GM12878 (cell line): Measurements from ENCODE around the gene IER3. TPM values are rescaled to one million over a fixed set of nuclear protein-coding genes. Genes with fewer than 3 reads are reported as not detected.

Source experiments
- BCL11A ChIP-seq: IDR thresholded peaks from 2 replicates; pipeline ENCODE4 v1.6.1; 2011; ENCODE audit warnings: low read depth, low read length
- CREB1 ChIP-seq: IDR thresholded peaks from 2 replicates; pipeline ENCODE4 v1.6.1; 2012; ENCODE audit warnings: low read depth, mild to moderate bottlenecking, inconsistent platforms
- DPF2 ChIP-seq: fragments of 450-650 bp; IDR thresholded peaks from 2 replicates; pipeline ENCODE4 v1.6.1; 2017; ENCODE audit warnings: mild to moderate bottlenecking
- EED ChIP-seq: sonication (generic); IDR thresholded peaks from 2 replicates; pipeline ENCODE4 v1.6.1; 2016; ENCODE audit warnings: antibody characterized with exemption, low read depth
- EP300 ChIP-seq, 2 experiments: fragments of 150-350 bp in 1 of 2; IDR thresholded peaks; 2 replicates each; pipeline ENCODE4 v1.6.1; 2011 to 2012; ENCODE audit warnings: low read depth in 2 of 2, low read length in 2 of 2, borderline replicate concordance in 1 of 2, improper control_type of control experiment in 1 of 2, inconsistent platforms in 1 of 2; ENCODE audit not compliant: control insufficient read depth in 1 of 2
- ESRRA ChIP-seq: IDR thresholded peaks from 2 replicates; pipeline ENCODE4 v1.6.1; 2012; ENCODE audit warnings: mild to moderate bottlenecking, low read length, improper control_type of control experiment
- ETV6 ChIP-seq, 2 experiments: fragments of 450-650 bp in 1 of 2; IDR thresholded peaks in 1 of 2; conservative IDR thresholded peaks in 1 of 2; 2 replicates each; pipeline ENCODE4 v1.6.1; 2014; ENCODE audit warnings: antibody characterized with exemption in 1 of 2, borderline replicate concordance in 1 of 2, low read depth in 1 of 2, mild to moderate bottlenecking in 1 of 2, moderate library complexity in 1 of 2
- GABPA ChIP-seq: IDR thresholded peaks from 2 replicates; pipeline ENCODE4 v1.6.1; 2014; ENCODE audit warnings: antibody characterized with exemption, low read depth, mild to moderate bottlenecking, inconsistent platforms
- IKZF1 ChIP-seq: fragments of 450-650 bp; conservative IDR thresholded peaks from 2 replicates; pipeline ENCODE4 v1.6.1; 2017; ENCODE audit warnings: antibody characterized with exemption, mild to moderate bottlenecking
- IRF4 ChIP-seq: IDR thresholded peaks from 2 replicates; pipeline ENCODE4 v1.6.1; 2011; ENCODE audit warnings: low read depth, low read length
- JUNB ChIP-seq: IDR thresholded peaks from 2 replicates; pipeline ENCODE4 v1.6.1; 2016; ENCODE audit warnings: antibody characterized with exemption, mild to moderate bottlenecking
- JUND ChIP-seq: IDR thresholded peaks from 2 replicates; pipeline ENCODE4 v1.6.1; 2012; ENCODE audit warnings: low read depth, mild to moderate bottlenecking, low read length, improper control_type of control experiment, moderate library complexity
- NBN ChIP-seq: fragments of 450-650 bp; IDR thresholded peaks from 2 replicates; pipeline ENCODE4 v1.6.1; 2016
- NFIC ChIP-seq: IDR thresholded peaks from 2 replicates; pipeline ENCODE4 v1.6.1; 2012; ENCODE audit warnings: low read depth, mild to moderate bottlenecking, inconsistent platforms, low read length, moderate library complexity
- PAX5 ChIP-seq: IDR thresholded peaks from 2 replicates; pipeline ENCODE4 v1.6.1; 2011; ENCODE audit warnings: low read depth, low read length, borderline replicate concordance
- RAD51 ChIP-seq: fragments of 450-650 bp; IDR thresholded peaks from 2 replicates; pipeline ENCODE4 v1.6.1; 2016; ENCODE audit warnings: moderate library complexity, mild to moderate bottlenecking, inconsistent platforms
- RFX5 ChIP-seq: IDR thresholded peaks from 2 replicates; pipeline ENCODE4 v1.6.1; 2011; ENCODE audit warnings: low read depth, low read length, improper control_type of control experiment
- RUNX3 ChIP-seq: IDR thresholded peaks from 2 replicates; pipeline ENCODE4 v1.6.1; 2012; ENCODE audit warnings: low read length, inconsistent platforms
- SIN3A ChIP-seq: IDR thresholded peaks from 2 replicates; pipeline ENCODE4 v1.6.1; 2012; ENCODE audit warnings: low read depth, low read length, improper control_type of control experiment
- SPI1 ChIP-seq: IDR thresholded peaks from 2 replicates; pipeline ENCODE4 v1.6.1; 2011; ENCODE audit warnings: low read depth, mild to moderate bottlenecking, low read length, moderate library complexity, borderline replicate concordance; ENCODE audit not compliant: insufficient read depth
- TCF7 ChIP-seq: IDR thresholded peaks from 2 replicates; pipeline ENCODE4 v1.6.1; 2014; ENCODE audit warnings: antibody characterized with exemption, borderline replicate concordance
- ZNF207 ChIP-seq: fragments of 450-650 bp; IDR thresholded peaks from 2 replicates; pipeline ENCODE4 v1.6.1; 2014; ENCODE audit warnings: antibody characterized with exemption, mild to moderate bottlenecking, borderline replicate concordance
- polyA plus RNA-seq, 11 experiments: library from polyadenylated mRNA; depleted of rRNA in 4 of 11; unstranded in 6 of 11; stranded (reverse) in 5 of 11; fragments of >200 nt; fragmentation: Nextera tagmentation in 4 of 11; fragmentation: Illumina TruSeq in 1 of 11; extraction: Ambion mirVana in 4 of 11; extraction: Trizol in 1 of 11; gene quantifications; 1 replicate in 1 of 11; 2 replicates in 10 of 11; pipeline versions ENCODE4 v1.2.1 to v1.2.3, GENCODE V29; 2011 to 2016; ENCODE audit warnings: inconsistent platforms in 2 of 11, missing spikeins in 2 of 11, low read depth in 1 of 11
- total RNA-seq, 4 experiments: library from RNA; depleted of rRNA in 3 of 4; stranded (reverse); fragments of >200 nt in 3 of 4; fragmentation: Illumina TruSeq in 1 of 4; extraction: Trizol in 1 of 4; gene quantifications; 2 replicates each; pipeline versions ENCODE4 v1.2.1 to v1.2.3, GENCODE V29; 2013 to 2021
- TF ChIP-seq, protein P1 (sequence below): fragments of 450-650 bp; IDR thresholded peaks from 2 replicates; pipeline ENCODE4 v1.6.1; 2014; ENCODE audit warnings: mild to moderate bottlenecking
- TF ChIP-seq, protein P2 (sequence below): fragments of 450-650 bp; IDR thresholded peaks from 2 replicates; pipeline ENCODE4 v1.6.1; 2017; ENCODE audit warnings: mild to moderate bottlenecking
- TF ChIP-seq, protein P3 (sequence below): IDR thresholded peaks from 2 replicates; pipeline ENCODE4 v1.6.1; 2012; ENCODE audit warnings: low read length, inconsistent platforms
- TF ChIP-seq, protein P4 (sequence below): fragments of 450-650 bp; IDR thresholded peaks from 2 replicates; pipeline ENCODE4 v1.6.1; 2017; ENCODE audit warnings: low read depth, mild to moderate bottlenecking, moderate library complexity

Gene IER3
- total and polyA plus RNA-seq, 10 of the 15 experiments (the other 5 are each of a cell fraction or from before 2014, with no cell fraction given): 1.9 to 100 (median 32.3) TPM

DNA sequence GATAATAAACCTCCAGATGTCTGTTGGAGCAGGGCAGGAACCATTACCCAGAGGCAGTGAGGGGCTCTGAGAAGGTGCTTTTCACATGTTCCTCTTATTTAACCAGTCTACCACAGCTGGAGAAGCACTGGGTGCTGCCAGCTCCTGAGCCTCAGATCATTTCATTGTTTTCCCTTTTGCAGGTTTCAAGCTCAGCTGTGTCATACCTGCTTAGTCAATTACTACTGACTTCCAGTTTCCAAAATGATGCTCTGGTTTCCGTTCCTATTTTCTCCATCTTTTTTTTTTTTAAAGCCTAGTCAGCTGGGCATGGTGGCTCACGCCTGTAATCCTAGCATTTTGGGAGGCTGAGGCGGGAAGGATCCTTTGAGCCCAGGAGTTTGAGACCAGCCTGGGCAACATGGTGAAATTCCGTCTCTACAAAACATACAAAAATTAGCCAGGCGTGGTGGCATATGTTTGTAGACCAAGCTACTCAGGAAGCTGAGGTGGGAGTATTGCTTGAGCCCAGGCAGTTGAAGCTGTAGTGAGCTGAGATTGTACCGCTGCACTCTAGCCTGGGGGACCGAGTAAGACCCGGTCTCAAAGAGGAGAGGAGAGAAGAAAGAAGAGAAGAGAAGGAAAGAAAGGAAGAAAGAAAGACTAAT lies 8.6 kb downstream of the IER3 start (continued):
- TF ChIP-seq, protein P1, sequence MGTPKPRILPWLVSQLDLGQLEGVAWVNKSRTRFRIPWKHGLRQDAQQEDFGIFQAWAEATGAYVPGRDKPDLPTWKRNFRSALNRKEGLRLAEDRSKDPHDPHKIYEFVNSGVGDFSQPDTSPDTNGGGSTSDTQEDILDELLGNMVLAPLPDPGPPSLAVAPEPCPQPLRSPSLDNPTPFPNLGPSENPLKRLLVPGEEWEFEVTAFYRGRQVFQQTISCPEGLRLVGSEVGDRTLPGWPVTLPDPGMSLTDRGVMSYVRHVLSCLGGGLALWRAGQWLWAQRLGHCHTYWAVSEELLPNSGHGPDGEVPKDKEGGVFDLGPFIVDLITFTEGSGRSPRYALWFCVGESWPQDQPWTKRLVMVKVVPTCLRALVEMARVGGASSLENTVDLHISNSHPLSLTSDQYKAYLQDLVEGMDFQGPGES: no peak
- 0 out of 2 replicates have a peak, but pooled peaks have one; percentile 27 for TF ChIP-seq IRF4
- TF ChIP-seq SIN3A: no peak
- peak in 1 of 2 experiments; percentile 27; a peak in 1 of 4 replicates for TF ChIP-seq EP300 (IDR thresholded peaks at IDR 0.05; ENCODE audit: borderline replicate concordance in 1 of 2, control insufficient read depth in 1 of 2, low read depth in 2 of 2, low read length in 2 of 2)
- TF ChIP-seq RUNX3: peak; percentile 54
- TF ChIP-seq CREB1: 0 out of 2 replicates have a peak, but pooled peaks have one; percentile 30
- TF ChIP-seq JUNB: peak; percentile 66
- 0 out of 2 replicates have a peak, but pooled peaks have one; percentile 21 for TF ChIP-seq BCL11A
- TF ChIP-seq IKZF1: peak; percentile 79
- TF ChIP-seq SPI1: peak; percentile 79
- no peak for TF ChIP-seq JUND
- 0 out of 2 replicates have a peak, but pooled peaks have one; percentile 28 for TF ChIP-seq TCF7
- TF ChIP-seq, protein P2, sequence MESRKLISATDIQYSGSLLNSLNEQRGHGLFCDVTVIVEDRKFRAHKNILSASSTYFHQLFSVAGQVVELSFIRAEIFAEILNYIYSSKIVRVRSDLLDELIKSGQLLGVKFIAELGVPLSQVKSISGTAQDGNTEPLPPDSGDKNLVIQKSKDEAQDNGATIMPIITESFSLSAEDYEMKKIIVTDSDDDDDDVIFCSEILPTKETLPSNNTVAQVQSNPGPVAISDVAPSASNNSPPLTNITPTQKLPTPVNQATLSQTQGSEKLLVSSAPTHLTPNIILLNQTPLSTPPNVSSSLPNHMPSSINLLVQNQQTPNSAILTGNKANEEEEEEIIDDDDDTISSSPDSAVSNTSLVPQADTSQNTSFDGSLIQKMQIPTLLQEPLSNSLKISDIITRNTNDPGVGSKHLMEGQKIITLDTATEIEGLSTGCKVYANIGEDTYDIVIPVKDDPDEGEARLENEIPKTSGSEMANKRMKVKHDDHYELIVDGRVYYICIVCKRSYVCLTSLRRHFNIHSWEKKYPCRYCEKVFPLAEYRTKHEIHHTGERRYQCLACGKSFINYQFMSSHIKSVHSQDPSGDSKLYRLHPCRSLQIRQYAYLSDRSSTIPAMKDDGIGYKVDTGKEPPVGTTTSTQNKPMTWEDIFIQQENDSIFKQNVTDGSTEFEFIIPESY: no peak
- TF ChIP-seq GABPA: 0 out of 2 replicates have a peak, but pooled peaks have one; percentile 10
- peak; percentile 93 for TF ChIP-seq EED
- TF ChIP-seq PAX5: 0 out of 2 replicates have a peak, but pooled peaks have one; percentile 6
- TF ChIP-seq ESRRA: no peak
- TF ChIP-seq ZNF207: peak; percentile 68; the same call in 1 of the 2 replicates
- TF ChIP-seq, protein P3, sequence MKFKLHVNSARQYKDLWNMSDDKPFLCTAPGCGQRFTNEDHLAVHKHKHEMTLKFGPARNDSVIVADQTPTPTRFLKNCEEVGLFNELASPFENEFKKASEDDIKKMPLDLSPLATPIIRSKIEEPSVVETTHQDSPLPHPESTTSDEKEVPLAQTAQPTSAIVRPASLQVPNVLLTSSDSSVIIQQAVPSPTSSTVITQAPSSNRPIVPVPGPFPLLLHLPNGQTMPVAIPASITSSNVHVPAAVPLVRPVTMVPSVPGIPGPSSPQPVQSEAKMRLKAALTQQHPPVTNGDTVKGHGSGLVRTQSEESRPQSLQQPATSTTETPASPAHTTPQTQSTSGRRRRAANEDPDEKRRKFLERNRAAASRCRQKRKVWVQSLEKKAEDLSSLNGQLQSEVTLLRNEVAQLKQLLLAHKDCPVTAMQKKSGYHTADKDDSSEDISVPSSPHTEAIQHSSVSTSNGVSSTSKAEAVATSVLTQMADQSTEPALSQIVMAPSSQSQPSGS: peak; percentile 56; the same call in 1 of the 2 replicates
- 0 out of 2 replicates have a peak, but pooled peaks have one; percentile 57 for TF ChIP-seq NBN
- TF ChIP-seq, protein P4, sequence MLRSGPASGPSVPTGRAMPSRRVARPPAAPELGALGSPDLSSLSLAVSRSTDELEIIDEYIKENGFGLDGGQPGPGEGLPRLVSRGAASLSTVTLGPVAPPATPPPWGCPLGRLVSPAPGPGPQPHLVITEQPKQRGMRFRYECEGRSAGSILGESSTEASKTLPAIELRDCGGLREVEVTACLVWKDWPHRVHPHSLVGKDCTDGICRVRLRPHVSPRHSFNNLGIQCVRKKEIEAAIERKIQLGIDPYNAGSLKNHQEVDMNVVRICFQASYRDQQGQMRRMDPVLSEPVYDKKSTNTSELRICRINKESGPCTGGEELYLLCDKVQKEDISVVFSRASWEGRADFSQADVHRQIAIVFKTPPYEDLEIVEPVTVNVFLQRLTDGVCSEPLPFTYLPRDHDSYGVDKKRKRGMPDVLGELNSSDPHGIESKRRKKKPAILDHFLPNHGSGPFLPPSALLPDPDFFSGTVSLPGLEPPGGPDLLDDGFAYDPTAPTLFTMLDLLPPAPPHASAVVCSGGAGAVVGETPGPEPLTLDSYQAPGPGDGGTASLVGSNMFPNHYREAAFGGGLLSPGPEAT: peak; percentile 80
- 0 out of 2 replicates have a peak, but pooled peaks have one; percentile 10 for TF ChIP-seq RAD51
- TF ChIP-seq RFX5: no peak
- TF ChIP-seq NFIC: peak; percentile 72
- TF ChIP-seq DPF2: peak; percentile 41; the same call in 1 of the 2 replicates
- peak in 1 of 2 experiments; percentile 42; a peak in 1 of 4 replicates for TF ChIP-seq ETV6 (conservative IDR thresholded peaks at IDR 0.05 in 1 of 2, IDR thresholded peaks at IDR 0.05 in 1 of 2; ENCODE audit: borderline replicate concordance in 1 of 2, low read depth in 1 of 2)
